Activated T-helper 17 cell treated with anti-CD3 and anti-CD28 coated beads, Interleukin-2, amount 50 U/mL, for 72 hours (primary cell): ENCODE data around the gene ACAP3. TPM values are rescaled to one million over a fixed set of nuclear protein-coding genes. Genes with fewer than 3 reads are reported as not detected.

ENCODE experiments used
- ATAC-seq: fragments of 150-1000 bp; cut with Tn5 transposase; replicated peaks from 2 replicates; pipeline ENCODE4 v1.10.0; 2021; ENCODE audit warnings: mild to moderate bottlenecking, moderate library complexity
- H3K27ac Mint-ChIP-seq: one replicate; pipeline ENCODE4 v1.8.0; 2022; ENCODE audit warnings: mixed read lengths
- H3K27me3 Mint-ChIP-seq: one replicate; pipeline ENCODE4 v1.8.0; 2022; ENCODE audit warnings: mixed read lengths
- H3K36me3 Mint-ChIP-seq: one replicate; pipeline ENCODE4 v1.8.0; 2022; ENCODE audit warnings: low read depth, mild to moderate bottlenecking, mixed read lengths
- H3K4me1 Mint-ChIP-seq: one replicate; pipeline ENCODE4 v1.8.0; 2022; ENCODE audit warnings: mixed read lengths
- H3K4me3 Mint-ChIP-seq: one replicate; pipeline ENCODE4 v1.8.0; 2022; ENCODE audit warnings: mild to moderate bottlenecking, mixed read lengths
- H3K9me3 Mint-ChIP-seq: one replicate; pipeline ENCODE4 v1.8.0; 2022; ENCODE audit warnings: mixed read lengths
- total RNA-seq, 2 donors: library from RNA; stranded (reverse); gene quantifications; one replicate each; pipeline ENCODE4 v1.2.3, GENCODE V29; 2022

ACAP3 gene, protein sequence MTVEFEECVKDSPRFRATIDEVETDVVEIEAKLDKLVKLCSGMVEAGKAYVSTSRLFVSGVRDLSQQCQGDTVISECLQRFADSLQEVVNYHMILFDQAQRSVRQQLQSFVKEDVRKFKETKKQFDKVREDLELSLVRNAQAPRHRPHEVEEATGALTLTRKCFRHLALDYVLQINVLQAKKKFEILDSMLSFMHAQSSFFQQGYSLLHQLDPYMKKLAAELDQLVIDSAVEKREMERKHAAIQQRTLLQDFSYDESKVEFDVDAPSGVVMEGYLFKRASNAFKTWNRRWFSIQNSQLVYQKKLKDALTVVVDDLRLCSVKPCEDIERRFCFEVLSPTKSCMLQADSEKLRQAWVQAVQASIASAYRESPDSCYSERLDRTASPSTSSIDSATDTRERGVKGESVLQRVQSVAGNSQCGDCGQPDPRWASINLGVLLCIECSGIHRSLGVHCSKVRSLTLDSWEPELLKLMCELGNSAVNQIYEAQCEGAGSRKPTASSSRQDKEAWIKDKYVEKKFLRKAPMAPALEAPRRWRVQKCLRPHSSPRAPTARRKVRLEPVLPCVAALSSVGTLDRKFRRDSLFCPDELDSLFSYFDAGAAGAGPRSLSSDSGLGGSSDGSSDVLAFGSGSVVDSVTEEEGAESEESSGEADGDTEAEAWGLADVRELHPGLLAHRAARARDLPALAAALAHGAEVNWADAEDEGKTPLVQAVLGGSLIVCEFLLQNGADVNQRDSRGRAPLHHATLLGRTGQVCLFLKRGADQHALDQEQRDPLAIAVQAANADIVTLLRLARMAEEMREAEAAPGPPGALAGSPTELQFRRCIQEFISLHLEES
- 10 to 100 TPM; 41.4 to 43.3 TPM for total RNA-seq

- peak; percentile 79 for ATAC-seq
These were observed at the start of gene ACAP3, which contains the start of gene PUSL1 for GRCh38 chr1:1307923-1308755. TSS of gene ACAP3 (minus strand) at chr1:1307930. CDS start at chr1:1307815, 115 bp downstream. TSS of gene PUSL1 (plus strand) at chr1:1308597. CDS start at chr1:1308644, 47 bp downstream.

GRCh38 chr1:1356796-1357401 lies 49.2 kb upstream of the ACAP3 start:
- Mint-ChIP-seq H3K4me1 (peaks cover 12% of the 10 kb centered on the region), H3K27ac (no peak overlapping the region), H3K27me3 (peaks cover 10% of the 10 kb centered on the region), H3K36me3 (no peaks in the 10 kb centered on the region), H3K4me3 (no peak overlapping the region), H3K9me3 (no peaks in the 10 kb centered on the region)
- no peak for ATAC-seq

More at GRCh38 chr1:1307923-1308755, at the start of gene ACAP3, which contains the start of gene PUSL1:
- H3K27ac Mint-ChIP-seq, result peak within 1 kb of the TSS; percentile 84
- H3K9me3 Mint-ChIP-seq, result no peaks in the 10 kb centered on the region
- peaks cover 14% of the 10 kb centered on the region for H3K36me3 Mint-ChIP-seq
- H3K4me3 Mint-ChIP-seq, result peak within 1 kb of the TSS; percentile 86
- no peaks in the 10 kb centered on the region for H3K27me3 Mint-ChIP-seq
- no peaks in the 10 kb centered on the region for H3K4me1 Mint-ChIP-seq

DNA sequence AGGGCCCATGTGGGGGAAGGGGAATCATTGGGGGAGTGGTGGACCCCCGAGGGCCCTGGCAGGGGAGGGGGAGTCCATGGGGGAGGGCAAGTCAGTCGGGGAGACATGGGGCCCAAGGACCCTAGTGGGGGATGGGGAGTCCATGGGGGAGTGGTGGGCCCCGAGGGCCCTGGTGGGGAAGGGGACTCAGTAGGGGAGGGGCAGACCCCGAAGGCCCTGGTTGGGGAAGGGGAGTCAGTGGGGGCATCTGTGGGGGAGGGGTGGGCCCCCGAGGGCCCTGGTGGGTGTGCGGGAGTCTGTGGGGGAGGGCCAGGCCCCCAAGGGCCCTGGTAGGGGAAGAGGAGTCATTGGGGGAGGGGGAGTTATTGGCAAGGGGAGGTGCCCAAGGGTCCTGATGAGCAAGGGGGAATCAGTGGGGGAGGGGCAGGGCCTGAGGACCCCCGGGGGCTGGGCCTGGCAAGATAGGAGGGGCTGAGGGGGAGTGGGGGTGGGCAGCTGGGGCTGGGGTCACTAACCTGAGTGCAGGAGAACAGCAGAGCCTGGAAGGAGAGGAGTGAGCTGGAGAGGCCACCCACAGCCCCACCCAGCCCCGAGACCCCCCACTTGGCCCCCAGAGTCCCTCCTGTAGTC lies 48.6 kb upstream of the ACAP3 start:
- Mint-ChIP-seq H3K4me1 (peaks cover 12% of the 10 kb centered on the region), H3K4me3 (no peak overlapping the region), H3K27me3 (peaks cover 10% of the 10 kb centered on the region), H3K27ac (no peak overlapping the region), H3K9me3 (no peaks in the 10 kb centered on the region), H3K36me3 (no peaks in the 10 kb centered on the region)
- no peak for ATAC-seq

- Mint-ChIP-seq H3K4me1 (peaks cover 6% of the 10 kb centered on the region), H3K9me3 (no peaks in the 10 kb centered on the region), H3K27ac (no peak overlapping the region), H3K36me3 (no peaks in the 10 kb centered on the region), H3K27me3 (peaks cover 10% of the 10 kb centered on the region), H3K4me3 (no peak overlapping the region)
- ATAC-seq, result peak; percentile 23
These were observed 47.7 kb upstream of the ACAP3 start for GRCh38 chr1:1355416-1355815.

DNA sequence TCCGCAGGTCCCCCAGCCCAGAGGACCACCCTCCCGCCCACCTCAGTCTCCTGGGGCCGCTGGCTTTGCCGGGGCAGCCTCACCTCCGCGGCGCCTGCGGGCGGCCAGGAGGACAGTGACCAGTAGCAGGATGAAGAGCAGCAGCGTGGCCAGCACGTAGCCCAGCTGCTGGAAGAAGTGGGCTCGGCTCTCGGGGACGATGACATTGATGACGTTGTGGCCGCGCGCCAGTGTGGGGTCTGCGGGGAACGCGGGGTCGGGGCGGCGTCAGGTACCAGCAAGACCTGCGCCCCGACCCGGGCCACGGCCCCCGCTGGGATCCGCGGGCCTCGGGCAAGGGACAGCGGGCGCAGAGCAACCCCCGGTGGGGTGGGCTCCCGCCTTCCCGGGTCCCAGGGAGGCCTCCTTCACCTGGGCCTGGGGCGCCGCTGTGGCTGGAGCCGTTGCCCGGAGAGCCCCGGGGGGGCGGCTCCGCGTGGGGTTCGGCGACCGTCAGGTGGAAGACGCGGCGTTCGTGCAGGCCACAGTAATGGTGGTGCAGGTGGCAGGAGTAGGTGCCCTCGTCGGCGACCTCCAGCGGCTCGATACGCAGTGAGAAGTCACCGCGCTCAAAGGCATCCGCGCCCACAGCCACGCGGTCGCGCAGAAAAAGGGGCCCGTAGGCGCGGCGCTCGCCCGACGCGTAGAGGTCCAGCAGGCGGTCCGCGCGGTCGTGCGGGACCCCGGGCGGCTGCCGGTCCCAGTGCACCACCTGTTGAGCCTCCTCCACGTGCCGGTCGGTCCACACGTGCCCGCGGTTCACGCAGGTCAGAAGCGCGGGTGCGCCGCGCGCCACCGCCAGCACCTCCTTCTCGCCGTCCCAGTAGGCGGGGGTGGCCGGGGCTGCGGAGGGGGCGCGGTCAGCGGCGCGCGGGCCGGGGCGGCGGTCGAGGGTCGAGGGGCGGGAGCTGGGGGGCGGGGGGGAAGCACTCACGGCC lies 46.8 kb upstream of the ACAP3 start:
- Mint-ChIP-seq H3K4me3 (no peak overlapping the region), H3K27ac (no peak overlapping the region), H3K9me3 (no peaks in the 10 kb centered on the region), H3K36me3 (no peaks in the 10 kb centered on the region), H3K4me1 (peaks cover 6% of the 10 kb centered on the region), H3K27me3 (peaks cover 10% of the 10 kb centered on the region)
- ATAC-seq, result no peak

DNA sequence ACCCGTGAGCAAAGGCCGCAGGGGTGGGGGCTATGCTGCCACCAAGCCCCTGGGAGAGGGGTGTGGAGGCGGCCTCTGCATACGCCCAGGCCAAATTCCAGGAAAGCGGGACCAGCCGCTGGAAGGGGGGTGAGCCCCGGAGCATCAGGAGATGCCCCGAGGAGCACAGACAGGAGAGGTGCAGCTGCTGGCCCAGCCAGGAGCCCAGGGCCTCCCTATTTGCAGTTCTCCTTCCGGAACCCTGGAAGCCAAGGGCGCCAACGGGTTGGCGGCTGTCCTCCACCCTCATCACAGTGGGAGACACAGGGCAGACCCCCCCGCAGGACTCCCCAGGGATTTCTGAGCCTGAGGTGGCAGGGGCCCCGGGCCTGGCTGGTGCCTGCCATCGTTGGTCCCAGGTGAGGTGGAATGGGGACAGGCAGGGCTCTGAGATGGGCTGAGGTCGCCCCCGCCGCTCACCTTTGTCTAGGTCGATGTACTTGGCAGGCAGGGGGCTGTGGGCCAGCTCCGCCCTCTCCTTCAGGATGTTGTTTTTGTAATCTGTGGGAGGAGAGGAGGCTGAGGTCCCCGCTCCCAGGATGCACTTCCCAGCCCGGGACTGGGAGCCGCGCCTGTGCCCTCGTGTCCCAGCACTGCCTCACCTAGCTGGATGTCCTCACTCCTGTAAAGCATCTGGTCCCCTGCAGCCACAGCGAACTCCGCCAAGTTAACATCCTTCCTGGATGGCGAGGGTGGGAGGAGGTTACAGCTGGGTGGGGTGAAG lies 45.8 kb upstream of the ACAP3 start:
- Mint-ChIP-seq H3K27me3 (peaks cover 10% of the 10 kb centered on the region), H3K4me3 (no peak overlapping the region), H3K36me3 (no peaks in the 10 kb centered on the region), H3K4me1 (peaks cover 6% of the 10 kb centered on the region), H3K9me3 (no peaks in the 10 kb centered on the region), H3K27ac (no peak overlapping the region)
- no peak for ATAC-seq

DNA sequence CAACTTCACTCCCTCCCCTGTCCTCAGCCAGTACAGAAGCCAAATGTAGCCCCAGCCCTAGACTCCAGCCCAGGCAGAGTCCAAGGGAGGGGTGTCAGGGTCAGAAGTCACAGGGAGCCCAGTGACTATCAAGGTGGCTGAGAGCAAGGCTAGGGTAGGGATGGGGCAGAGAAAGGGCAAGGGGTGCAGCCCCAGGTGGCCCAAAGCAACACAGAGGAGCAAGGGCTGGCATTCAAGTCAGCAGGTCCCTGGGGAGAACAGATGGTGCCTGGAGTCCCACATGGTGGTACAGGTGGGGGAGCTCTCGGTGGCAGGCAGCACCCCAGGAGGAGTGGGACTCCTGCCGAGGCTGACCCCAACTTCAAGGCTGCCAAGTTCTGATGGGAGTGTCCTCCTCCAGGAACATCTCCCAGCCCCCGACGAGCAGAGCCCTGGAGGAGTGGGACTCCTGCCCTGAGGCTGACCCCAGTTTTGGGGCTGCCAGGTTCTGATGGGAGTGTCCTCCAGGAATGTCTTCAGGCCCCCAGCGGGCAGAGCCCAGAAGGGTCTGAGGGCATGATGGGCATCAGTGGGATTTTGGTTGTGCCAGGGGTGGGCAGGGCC lies 45.2 kb upstream of the ACAP3 start:
- Mint-ChIP-seq H3K4me1 (peaks cover 6% of the 10 kb centered on the region), H3K9me3 (no peaks in the 10 kb centered on the region), H3K27ac (peak overlapping the region; percentile 47), H3K27me3 (peaks cover 10% of the 10 kb centered on the region), H3K4me3 (peak overlapping the region; percentile 65), H3K36me3 (no peaks in the 10 kb centered on the region)
- ATAC-seq, result no peak

DNA sequence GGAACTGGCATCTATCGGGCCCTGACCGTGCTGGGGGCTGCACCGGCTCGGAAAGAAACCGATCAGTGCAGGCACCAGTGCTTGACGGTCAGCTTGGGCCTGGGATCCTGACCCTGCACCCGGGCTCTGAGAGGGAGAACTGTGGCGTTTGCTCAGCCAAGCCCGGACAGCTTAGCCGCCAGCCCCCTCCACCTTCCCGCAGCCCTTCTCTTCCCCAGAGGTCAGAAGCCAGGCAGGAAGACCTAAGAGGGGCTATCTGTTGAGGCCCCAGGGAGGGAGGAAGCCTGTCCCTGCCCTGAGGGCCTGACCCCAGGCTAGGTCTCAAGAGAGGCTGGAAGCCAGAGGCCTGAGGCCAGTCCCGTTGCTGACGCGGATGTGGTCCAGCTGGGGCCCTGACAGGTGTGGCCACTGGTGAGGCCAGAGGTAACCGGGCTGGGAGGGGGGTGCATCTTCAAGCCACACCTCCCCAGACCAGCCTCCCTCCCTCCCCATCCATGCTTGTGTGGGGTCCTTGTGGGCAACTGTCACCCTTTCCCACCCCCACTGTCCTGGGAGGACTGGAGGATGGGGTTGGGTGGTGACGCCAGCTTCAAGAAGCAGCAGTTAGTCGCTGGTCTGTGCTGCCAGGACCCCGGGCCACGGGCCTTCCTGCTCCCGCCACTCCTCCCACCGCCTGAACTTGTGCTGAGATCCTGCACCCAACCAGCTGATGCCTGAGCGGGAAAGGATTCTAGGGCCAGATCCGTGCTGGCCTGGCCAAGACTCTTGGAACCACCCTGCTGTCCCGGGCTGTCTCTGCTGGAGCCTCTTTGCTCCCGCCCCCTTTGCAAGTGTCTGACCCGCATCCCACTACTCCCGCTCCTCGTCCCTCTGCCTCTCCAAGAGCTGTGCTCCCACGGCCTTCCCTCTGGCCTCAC lies 44.0 kb upstream of the ACAP3 start:
- Mint-ChIP-seq H3K9me3 (no peaks in the 10 kb centered on the region), H3K27ac (peak overlapping the region; percentile 47), H3K36me3 (no peaks in the 10 kb centered on the region), H3K27me3 (peaks cover 10% of the 10 kb centered on the region), H3K4me3 (peak overlapping the region; percentile 65), H3K4me1 (peaks cover 11% of the 10 kb centered on the region)
- ATAC-seq, result no peak

DNA sequence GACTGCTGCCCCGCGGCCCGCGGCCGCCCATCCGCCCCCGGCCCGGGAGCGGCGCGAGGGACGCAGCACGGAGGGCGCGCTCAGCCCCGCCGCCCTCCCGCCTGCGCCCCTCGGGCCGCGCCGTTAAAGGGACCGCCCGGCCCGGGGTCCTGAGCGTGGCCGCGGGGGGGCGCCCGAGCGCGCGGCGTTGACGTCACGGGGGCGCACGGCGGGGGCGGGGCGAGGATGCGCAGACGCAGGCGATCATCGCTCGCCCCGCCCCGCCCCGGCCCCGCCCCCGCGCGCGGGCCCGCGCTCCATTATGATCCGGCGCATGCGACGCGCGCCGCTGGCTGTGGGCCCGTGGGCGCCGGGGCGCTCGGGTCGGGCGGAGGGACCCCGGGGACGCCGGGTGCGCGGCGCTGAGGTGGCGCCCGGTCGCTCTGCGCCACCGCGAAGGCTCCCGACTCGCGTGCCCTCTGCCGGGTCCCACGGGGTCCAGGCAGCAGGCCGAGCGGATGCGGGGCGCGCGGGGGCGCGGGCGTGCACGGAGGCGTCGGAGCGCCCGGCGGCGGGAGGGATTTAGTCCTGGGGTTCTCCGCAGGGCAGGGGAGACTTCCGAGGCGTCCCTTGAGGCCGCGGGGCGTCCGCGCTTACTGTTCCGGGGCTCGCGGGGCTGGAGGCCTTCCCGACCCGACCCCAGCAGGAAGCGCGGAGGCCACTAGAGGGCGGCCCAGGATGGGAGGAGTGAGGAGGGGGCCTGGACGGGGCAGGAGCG lies 41.7 kb upstream of the ACAP3 start, which contains the start of gene DVL1:
Gene DVL1 (minus strand): TSS at position 163 of the 757 bp plus-strand sequence. CDS start 353 bp downstream, outside the sequence.
- peaks cover 14% of the 10 kb centered on the region for H3K4me1 Mint-ChIP-seq
- H3K9me3 Mint-ChIP-seq, result no peaks in the 10 kb centered on the region
- H3K4me3 Mint-ChIP-seq, result peak within 1 kb of the TSS; percentile 66
- H3K27ac Mint-ChIP-seq, result no peak within 1 kb of the TSS
- H3K36me3 Mint-ChIP-seq, result no peaks in the 10 kb centered on the region
- H3K27me3 Mint-ChIP-seq, result peaks cover 10% of the 10 kb centered on the region
- peak; percentile 69 for ATAC-seq

DNA sequence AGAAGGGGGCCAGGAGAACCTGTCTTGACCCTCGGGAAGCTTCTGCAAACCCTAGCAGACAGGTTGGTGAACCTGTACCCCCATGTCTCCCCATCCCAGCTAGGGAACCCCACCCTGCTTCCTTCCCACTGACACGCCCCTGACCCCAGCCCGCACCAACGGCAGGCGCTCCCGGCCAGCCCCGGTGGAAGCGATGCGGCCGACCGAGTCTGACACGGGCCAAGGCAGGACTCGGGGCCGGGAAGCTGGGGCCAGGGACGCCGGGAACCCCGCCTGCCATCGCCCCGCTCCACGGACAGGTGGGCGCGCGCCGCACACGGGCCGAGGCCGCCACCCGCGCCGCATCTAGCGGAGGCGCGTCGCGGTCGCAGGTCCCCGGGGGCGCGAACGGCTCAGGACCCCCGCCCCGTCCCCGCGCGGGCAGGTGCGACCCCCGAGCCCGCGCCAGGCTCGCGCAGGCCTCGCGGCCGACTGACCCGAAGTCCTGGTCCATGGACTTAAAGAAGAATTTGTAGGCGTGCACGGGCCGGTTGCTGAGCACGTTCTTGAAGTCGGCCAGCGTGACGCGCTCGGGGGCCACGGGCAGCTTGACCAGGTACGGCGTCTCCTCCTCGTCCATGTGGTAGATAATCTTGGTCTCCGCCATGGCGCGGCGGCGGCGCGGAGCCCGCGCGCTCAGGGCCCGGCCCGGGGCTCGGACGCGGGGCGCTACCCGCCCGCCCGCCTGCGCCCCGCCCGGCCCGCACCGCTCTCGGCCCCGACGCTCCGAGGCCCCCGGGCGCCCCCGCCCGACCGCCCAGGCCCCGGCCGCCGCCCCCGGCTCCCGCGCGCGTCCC lies 40.9 kb upstream of the ACAP3 start:
- peak overlapping the region; percentile 66 for H3K4me3 Mint-ChIP-seq
- H3K36me3 Mint-ChIP-seq, result no peaks in the 10 kb centered on the region
- H3K27me3 Mint-ChIP-seq, result peaks cover 7% of the 10 kb centered on the region
- peak; percentile 30 for ATAC-seq
- no peaks in the 10 kb centered on the region for H3K9me3 Mint-ChIP-seq
- H3K27ac Mint-ChIP-seq, result no peak overlapping the region
- peaks cover 14% of the 10 kb centered on the region for H3K4me1 Mint-ChIP-seq
